ENCODE data around the gene MPZL3.

DNA sequence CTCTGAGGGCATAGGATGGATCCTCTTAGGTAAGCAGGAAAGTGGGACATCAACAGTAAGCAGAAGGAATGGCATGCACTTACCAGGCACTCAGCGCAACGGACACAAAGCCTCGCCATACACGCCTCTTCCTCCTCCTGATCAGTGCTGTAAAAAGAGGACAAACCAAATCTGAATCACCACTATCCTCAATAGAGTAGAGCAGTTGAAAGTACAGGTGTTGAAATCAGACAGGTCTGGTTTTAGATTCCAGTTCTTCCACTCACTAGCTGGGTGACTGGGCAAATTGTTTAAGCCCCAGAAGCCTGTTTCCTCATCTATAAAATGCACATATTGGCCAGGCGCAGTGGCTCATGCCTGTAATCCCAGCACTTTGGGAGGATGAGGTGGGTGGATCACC, 18.8 kb downstream of the MPZL3 start:
- TF ChIP-seq POLR2A (IDR thresholded peaks at IDR 0.05; ENCODE audit: low read depth, low read length), result no peak
- TF ChIP-seq POLR2AphosphoS5 (IDR thresholded peaks at IDR 0.05; ENCODE audit: low read depth, low read length), result no peak

Data from GM12892 (cell line).